K562 (cell line): ENCODE data around the gene RAP1GAP2. TPM values are rescaled to one million over a fixed set of nuclear protein-coding genes. Genes with fewer than 3 reads are reported as not detected.

Source experiments
- ATAC-seq: fragments of 200-7000 bp; cut with Tn5 transposase; 3 replicates; pipeline ENCODE4 v1.9.1; 2020; ENCODE audit warnings: moderate library complexity
- BruUV-seq: library from RNA; stranded (reverse); fragments of 400-500 nt; replicated peaks from 2 replicates; lab custom pipeline; 2021; lab: Mats Ljungman, UMichigan
- CTCF ChIA-PET: fragments of 300-600 bp; formaldehyde crosslinking; extraction: SDS; loops from one replicate; lab custom pipeline; 2021; ENCODE audit warnings: low intra/inter-chr PET ratio; lab: Yijun Ruan, JAX
- POLR2A ChIA-PET: fragments of 300-600, 350-650 bp; sonication (Branson Sonifier 250); formaldehyde crosslinking; extraction: SDS; loops from one replicate; lab custom pipeline; 2021; ENCODE audit warnings: antibody characterized with exemption, inconsistent platforms; lab: Yijun Ruan, JAX
- DNase-seq, 4 experiments: peaks; one replicate each; pipeline versions ENCODE4 v3.0.0 to v3.0.0-alpha.2; 2011 to 2018; ENCODE audit warnings: low spot score in 3 of 4, mixed read lengths in 3 of 4; ENCODE audit errors: extremely low read depth in 1 of 4
- FAIRE-seq: peaks from 2 replicates; lab custom pipeline; 2011; peaks lifted over from hg19 to GRCh38; lab: Jason Lieb, UNC
- H2AFZ ChIP-seq: 2 replicates; pipeline ENCODE4 v1.6.0; 2011; ENCODE audit warnings: low read depth, low read length, control low read depth, inconsistent platforms
- H3K27ac ChIP-seq: fragments of 200-600 bp; 3 replicates; pipeline ENCODE4 v1.8.0; 2011; ENCODE audit warnings: low read depth, mild to moderate bottlenecking, control low read depth, inconsistent platforms, low read length, moderate library complexity, mixed read lengths; ENCODE audit errors: extremely low read depth
- H3K27me3 ChIP-seq, 2 experiments: fragments of 300-600 bp in 1 of 2; 2 replicates in 1 of 2; 3 replicates in 1 of 2; pipeline versions ENCODE4 v1.6.0 to v1.8.0; 2011; ENCODE audit warnings: inconsistent platforms in 2 of 2, low read length in 2 of 2, mild to moderate bottlenecking in 1 of 2, mixed read lengths in 1 of 2, moderate library complexity in 1 of 2; ENCODE audit not compliant: control insufficient read depth in 2 of 2, insufficient read depth in 2 of 2
- H3K36me3 ChIP-seq: fragments of 300-600 bp; 3 replicates; pipeline ENCODE4 v1.8.0; 2011; ENCODE audit warnings: mild to moderate bottlenecking, low read length, inconsistent platforms; ENCODE audit not compliant: control insufficient read depth, insufficient read depth
- H3K4me1 ChIP-seq, 2 experiments: fragments of 200-600 bp in 1 of 2; replicated peaks in 1 of 2; 2 replicates in 1 of 2; 3 replicates in 1 of 2; pipeline versions ENCODE4 v1.5.1 to v1.8.0; 2011; ENCODE audit warnings: inconsistent platforms in 2 of 2, low read length in 2 of 2, mild to moderate bottlenecking in 1 of 2, mixed read lengths in 1 of 2, moderate library complexity in 1 of 2; ENCODE audit not compliant: control insufficient read depth in 2 of 2, insufficient read depth in 2 of 2
- H3K4me2 ChIP-seq: 2 replicates; pipeline ENCODE4 v1.6.1; 2011; ENCODE audit warnings: low read length, control low read depth, inconsistent platforms, mixed read lengths; ENCODE audit not compliant: insufficient read depth
- H3K4me3 ChIP-seq: fragments of 200-600 bp; sonication (generic), shearing (Covaris generic); 2 replicates; pipeline ENCODE4 v1.5.1; 2016; ENCODE audit warnings: control low read depth, inconsistent platforms
- H3K79me2 ChIP-seq: fragments of 200-600 bp; 3 replicates; pipeline ENCODE4 v1.8.0; 2011; ENCODE audit warnings: low read length, inconsistent platforms; ENCODE audit not compliant: control insufficient read depth, insufficient read depth
- H3K9ac ChIP-seq, 2 experiments: 2 replicates each; pipeline versions ENCODE4 v1.6.0 to v1.6.1; 2011; ENCODE audit warnings: low read depth in 2 of 2, low read length in 2 of 2, control low read depth in 1 of 2, inconsistent platforms in 1 of 2, mild to moderate bottlenecking in 1 of 2, mixed read lengths in 1 of 2; ENCODE audit not compliant: insufficient read depth in 1 of 2
- H3K9me1 ChIP-seq: one replicate; pipeline ENCODE4 v1.6.0; 2011; ENCODE audit warnings: inconsistent platforms, mild to moderate bottlenecking, low read length, moderate library complexity; ENCODE audit not compliant: control insufficient read depth, insufficient read depth
- H3K9me3 ChIP-seq: replicated peaks from 2 replicates; pipeline ENCODE4 v1.5.1; 2011; ENCODE audit warnings: low read depth, low read length, inconsistent platforms; ENCODE audit not compliant: control insufficient read depth, insufficient read depth
- H4K20me1 ChIP-seq: replicated peaks from 2 replicates; pipeline ENCODE4 v1.6.1; 2011; ENCODE audit warnings: low read length, inconsistent platforms, mixed read lengths; ENCODE audit not compliant: control insufficient read depth, insufficient read depth
- LEF1 ChIP-seq: fragments of 450-650 bp; IDR thresholded peaks from 2 replicates; pipeline ENCODE4 v1.6.1; 2016; ENCODE audit warnings: mild to moderate bottlenecking
- RAD21 ChIP-seq, 2 experiments: fragments of 250-450 bp in 1 of 2; fragments of 450-650 bp in 1 of 2; sonication (Bioruptor Pico) in 1 of 2; formaldehyde crosslinking in 1 of 2; IDR thresholded peaks in 1 of 2; conservative IDR thresholded peaks in 1 of 2; 2 replicates each; pipeline versions ENCODE4 v1.4.0 to v1.8.0; 2020 to 2022; ENCODE audit warnings: mild to moderate bottlenecking in 2 of 2, moderate library complexity in 1 of 2
- RB1 ChIP-seq: fragments of 450-650 bp; IDR thresholded peaks from 2 replicates; pipeline ENCODE4 v1.6.1; 2017; ENCODE audit warnings: low read depth, mild to moderate bottlenecking
- STAG1 ChIP-seq: sonication (generic); formaldehyde crosslinking; IDR thresholded peaks from 2 replicates; pipeline ENCODE4 v1.5.0; 2020; ENCODE audit warnings: missing genetic modification reagents, borderline replicate concordance
- WGBS: fragments of 100-300 bp; shearing (Covaris generic); methylation state at CpG from one replicate; pipeline ENCODE4 v1.1.6; 2016; ENCODE audit warnings: low coverage, mixed read lengths; ENCODE audit not compliant: insufficient coverage; ENCODE audit errors: missing lambda C conversion rate; 5-methylcytosine and 5-hydroxymethylcytosine counted together
- in situ Hi-C: fragments of 300-500 bp; cut with MboI; formaldehyde crosslinking; loops from 4 replicates; pipeline ENCODE4 v1.15.0; 2018; ENCODE audit warnings: inconsistent platforms, mixed read lengths
- intact Hi-C: fragments of 100-400 bp; cut with micrococcal nuclease; formaldehyde crosslinking; loops from 2 replicates; pipeline ENCODE4 v1.14.2; 2022
- polyA plus RNA-seq, 8 experiments: library from polyadenylated mRNA; depleted of rRNA in 4 of 8; stranded (reverse) in 5 of 8; unstranded in 3 of 8; fragments of >200 nt; fragmentation: Nextera tagmentation in 2 of 8; fragmentation: Illumina TruSeq in 1 of 8; extraction: Ambion mirVana in 2 of 8; extraction: Trizol in 1 of 8; gene quantifications; 2 replicates each; pipeline versions ENCODE4 v1.2.1 to v1.2.3, GENCODE V29; 2011 to 2014; ENCODE audit warnings: inconsistent platforms in 1 of 8, missing spikeins in 1 of 8
- total RNA-seq, 7 experiments: library from RNA; depleted of rRNA in 6 of 7; stranded (reverse); fragments of >200 nt in 6 of 7; fragmentation: Illumina TruSeq in 2 of 7; extraction: Trizol in 2 of 7; gene quantifications; 2 replicates each; pipeline versions ENCODE4 v1.2.1 to v1.2.3, GENCODE V29; 2011 to 2021; ENCODE audit warnings: low replicate concordance in 1 of 7
- TF ChIP-seq, protein P1 (sequence below): fragments of 200-800 bp; sonication (Bioruptor generic); IDR thresholded peaks from 2 replicates; pipeline ENCODE4 v1.6.1; 2017; ENCODE audit warnings: missing genetic modification characterization, missing compliant biosample characterization
- TF ChIP-seq, protein P2 (sequence below), 3 experiments: IDR thresholded peaks in 2 of 3; conservative IDR thresholded peaks in 1 of 3; 2 replicates each; pipeline ENCODE4 v1.5.1; 2011 to 2012; ENCODE audit warnings: low read length in 3 of 3, mild to moderate bottlenecking in 3 of 3, control low read depth in 2 of 3, improper control_type of control experiment in 1 of 3, inconsistent platforms in 1 of 3, low read depth in 1 of 3, mixed read lengths in 1 of 3, moderate library complexity in 1 of 3; ENCODE audit not compliant: insufficient read depth in 2 of 3
- TF ChIP-seq, protein P3 (sequence below): sonication (generic); IDR thresholded peaks from 2 replicates; pipeline ENCODE4 v1.6.1; 2016

The RAP1GAP2 gene
- total and polyA plus RNA-seq, 9 of the 15 experiments (the other 6 are each of a cell fraction or from before 2014, with no cell fraction given): 0.01 to 1.3 (median 0.42) TPM; not detected in 1

DNA sequence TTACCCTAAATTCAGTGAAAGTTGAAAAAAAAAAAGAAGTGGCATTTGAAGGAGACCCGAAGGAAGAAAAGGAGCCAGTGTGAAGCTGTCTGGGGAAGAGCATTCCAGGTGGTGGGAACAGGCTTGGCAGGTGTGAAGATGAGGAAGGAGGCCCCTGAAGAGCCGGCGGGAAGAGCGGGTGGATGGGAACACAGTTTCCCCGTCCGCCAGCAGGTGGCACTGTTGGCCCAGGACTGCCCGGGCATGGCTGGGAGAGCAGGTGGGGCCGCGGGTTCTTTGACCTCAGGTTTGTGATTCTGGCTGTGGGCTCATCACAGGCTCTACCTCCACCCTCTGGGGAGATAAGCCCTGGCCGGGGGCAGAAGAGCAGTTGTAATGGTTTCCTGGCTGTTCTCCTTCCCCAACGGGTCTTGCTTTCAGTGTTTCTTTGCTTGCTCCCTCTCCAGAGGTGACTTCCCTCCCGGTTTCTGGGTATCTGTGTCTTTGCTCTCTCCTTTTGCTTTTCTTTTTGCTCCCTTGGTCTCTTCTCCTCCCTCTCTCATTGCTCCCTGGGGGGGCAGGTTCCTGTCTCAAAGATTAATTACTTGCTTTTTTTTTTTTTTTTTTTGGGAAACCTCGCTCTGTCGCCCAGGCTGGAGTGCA, 32.3 kb downstream of the RAP1GAP2 start:
- Histone ChIP-seq H3K4me3 (no peak overlapping the region), H3K9ac (no peak overlapping the region), H3K27me3 (peaks cover 0 to 6% of the 10 kb centered on the region in 2 experiments; a peak in 1 of 5 replicates), H3K79me2 (no peaks in the 10 kb centered on the region), H3K36me3 (no peaks in the 10 kb centered on the region), H2AFZ (no peak overlapping the region), H3K4me2 (no peak overlapping the region), H3K27ac (no peak overlapping the region), H3K9me3 (no peaks in the 10 kb centered on the region), H3K4me1 (no peaks in the 10 kb centered on the region; a peak in 1 of 5 replicates), H3K9me1 (no peaks in the 10 kb centered on the region), H4K20me1 (no peaks in the 10 kb centered on the region)
- in situ Hi-C loops: loop anchor here (25.0 kb wide), 1 partner anchor 184 kb away; no protein-coding TSS in a partner anchor
- CTCF ChIA-PET: interaction anchor here (0.8 kb wide), 1 partner anchor 184 kb away, joined by 5 read pairs; no protein-coding TSS in a partner anchor
- ATAC-seq (peak; percentile 92), FAIRE-seq (peak; percentile 19), DNase-seq (peak; percentile 66 to 81 (median 80))
- no TSS peak for BruUV-seq
- 3% methylated on average over 8 of the region's 14 CpGs for WGBS
- intact Hi-C loops: no loop called here
- POLR2A ChIA-PET: no interaction called here
- peak; percentile 31 to 82; a peak in 2 of 4 replicates for TF ChIP-seq RAD21 (CRISPR knock-in tag; conservative IDR thresholded peaks at IDR 0.05 in 1 of 2, IDR thresholded peaks at IDR 0.05 in 1 of 2)
- TF ChIP-seq, protein P1, sequence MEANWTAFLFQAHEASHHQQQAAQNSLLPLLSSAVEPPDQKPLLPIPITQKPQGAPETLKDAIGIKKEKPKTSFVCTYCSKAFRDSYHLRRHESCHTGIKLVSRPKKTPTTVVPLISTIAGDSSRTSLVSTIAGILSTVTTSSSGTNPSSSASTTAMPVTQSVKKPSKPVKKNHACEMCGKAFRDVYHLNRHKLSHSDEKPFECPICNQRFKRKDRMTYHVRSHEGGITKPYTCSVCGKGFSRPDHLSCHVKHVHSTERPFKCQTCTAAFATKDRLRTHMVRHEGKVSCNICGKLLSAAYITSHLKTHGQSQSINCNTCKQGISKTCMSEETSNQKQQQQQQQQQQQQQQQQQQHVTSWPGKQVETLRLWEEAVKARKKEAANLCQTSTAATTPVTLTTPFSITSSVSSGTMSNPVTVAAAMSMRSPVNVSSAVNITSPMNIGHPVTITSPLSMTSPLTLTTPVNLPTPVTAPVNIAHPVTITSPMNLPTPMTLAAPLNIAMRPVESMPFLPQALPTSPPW (CRISPR knock-in tag): peak; percentile 48; the same call in 1 of the 2 replicates
- TF ChIP-seq, protein P2, sequence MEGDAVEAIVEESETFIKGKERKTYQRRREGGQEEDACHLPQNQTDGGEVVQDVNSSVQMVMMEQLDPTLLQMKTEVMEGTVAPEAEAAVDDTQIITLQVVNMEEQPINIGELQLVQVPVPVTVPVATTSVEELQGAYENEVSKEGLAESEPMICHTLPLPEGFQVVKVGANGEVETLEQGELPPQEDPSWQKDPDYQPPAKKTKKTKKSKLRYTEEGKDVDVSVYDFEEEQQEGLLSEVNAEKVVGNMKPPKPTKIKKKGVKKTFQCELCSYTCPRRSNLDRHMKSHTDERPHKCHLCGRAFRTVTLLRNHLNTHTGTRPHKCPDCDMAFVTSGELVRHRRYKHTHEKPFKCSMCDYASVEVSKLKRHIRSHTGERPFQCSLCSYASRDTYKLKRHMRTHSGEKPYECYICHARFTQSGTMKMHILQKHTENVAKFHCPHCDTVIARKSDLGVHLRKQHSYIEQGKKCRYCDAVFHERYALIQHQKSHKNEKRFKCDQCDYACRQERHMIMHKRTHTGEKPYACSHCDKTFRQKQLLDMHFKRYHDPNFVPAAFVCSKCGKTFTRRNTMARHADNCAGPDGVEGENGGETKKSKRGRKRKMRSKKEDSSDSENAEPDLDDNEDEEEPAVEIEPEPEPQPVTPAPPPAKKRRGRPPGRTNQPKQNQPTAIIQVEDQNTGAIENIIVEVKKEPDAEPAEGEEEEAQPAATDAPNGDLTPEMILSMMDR (IDR thresholded peaks at IDR 0.05 in 2 of 3, conservative IDR thresholded peaks at IDR 0.05 in 1 of 3; ENCODE audit: insufficient read depth in 2 of 3, low read depth in 1 of 3, low read length in 3 of 3): peak; percentile 73 to 79 (median 78)
- TF ChIP-seq STAG1 (CRISPR knock-in tag): peak; percentile 49; the same call in 1 of the 2 replicates
- peak; percentile 62 for TF ChIP-seq RB1
- TF ChIP-seq LEF1: no peak
- TF ChIP-seq, protein P3, sequence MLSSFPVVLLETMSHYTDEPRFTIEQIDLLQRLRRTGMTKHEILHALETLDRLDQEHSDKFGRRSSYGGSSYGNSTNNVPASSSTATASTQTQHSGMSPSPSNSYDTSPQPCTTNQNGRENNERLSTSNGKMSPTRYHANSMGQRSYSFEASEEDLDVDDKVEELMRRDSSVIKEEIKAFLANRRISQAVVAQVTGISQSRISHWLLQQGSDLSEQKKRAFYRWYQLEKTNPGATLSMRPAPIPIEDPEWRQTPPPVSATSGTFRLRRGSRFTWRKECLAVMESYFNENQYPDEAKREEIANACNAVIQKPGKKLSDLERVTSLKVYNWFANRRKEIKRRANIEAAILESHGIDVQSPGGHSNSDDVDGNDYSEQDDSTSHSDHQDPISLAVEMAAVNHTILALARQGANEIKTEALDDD: no peak
